GM21515 (cell line): ENCODE data around the gene ZNF175.
"Not testable (repeated sequence)": the region's sequence is repeated elsewhere in the genome, so short reads cannot be mapped to it uniquely, and the experiment has no call there.

Experiments used
- ATAC-seq: cut with Tn5 transposase; IDR thresholded peaks from one replicate; pipeline ENCODE4 v1.9.1; 2021; ENCODE audit not compliant: unreplicated experiment

ZNF175 gene

GRCh38 chr19:51626675-51627074, 55.6 kb downstream of the ZNF175 start:
- no peak for ATAC-seq

DNA sequence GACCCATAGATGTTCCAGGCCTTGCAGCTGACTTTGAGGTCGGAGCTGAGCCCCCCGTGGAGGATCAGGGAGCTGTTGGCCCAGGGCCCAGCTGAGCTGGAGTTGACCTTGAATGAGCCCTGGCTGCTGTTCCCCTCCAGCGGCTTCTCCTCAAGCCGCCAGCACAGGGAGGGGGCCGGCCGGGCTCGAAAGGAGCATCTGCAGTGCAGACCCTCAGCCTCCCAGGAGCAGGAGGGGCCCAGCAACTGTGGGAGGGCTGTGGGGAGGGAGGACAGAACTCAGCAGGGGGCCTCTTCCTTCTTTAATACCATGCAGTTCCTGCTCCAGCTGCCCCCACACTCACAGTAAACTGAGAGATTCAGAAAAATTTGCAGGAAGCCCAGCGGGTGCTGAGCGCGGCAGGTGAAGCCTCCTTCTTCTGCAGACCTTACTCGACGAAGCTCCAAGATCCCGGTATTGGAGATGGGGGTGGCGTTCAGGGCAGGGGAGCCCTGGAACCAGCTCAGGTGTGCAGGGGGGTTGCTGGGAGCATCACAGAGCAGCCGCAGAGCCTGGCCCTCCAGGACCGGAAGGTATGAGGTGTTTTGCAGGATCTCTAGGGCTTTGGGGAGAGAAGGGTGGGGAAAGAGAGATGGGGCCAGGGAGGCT, 56.5 kb downstream of the ZNF175 start:
- ATAC-seq: no peak

- ATAC-seq: no peak
These were observed 57.3 kb downstream of the ZNF175 start for GRCh38 chr19:51628153-51628939.

DNA sequence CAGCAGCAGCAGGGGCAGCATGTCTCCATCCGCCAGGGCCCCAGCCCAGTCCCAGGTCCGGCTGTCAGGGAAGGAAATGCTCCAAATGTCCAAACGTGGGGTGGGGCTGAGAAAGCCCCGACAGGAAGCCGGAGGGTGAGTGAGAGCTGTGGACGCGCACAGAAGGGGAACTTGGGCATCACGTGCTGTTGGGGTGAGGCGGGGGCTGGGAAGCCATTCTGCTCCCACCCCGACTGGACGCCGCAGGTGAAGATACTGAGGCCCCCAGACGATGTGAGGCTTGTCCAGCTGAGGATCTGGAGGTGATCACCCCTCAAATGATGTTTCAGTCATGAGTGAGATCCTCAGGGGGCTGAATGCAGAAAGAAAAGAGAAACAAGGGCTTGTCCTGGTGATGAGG, 59.2 kb downstream of the ZNF175 start, which contains the start of gene SIGLEC5:
TSS of gene SIGLEC5 (minus strand) at position 87 of the 400 bp plus-strand sequence. CDS start at position 21, 66 bp downstream.
- not testable (repeated sequence) for ATAC-seq

- no peak for ATAC-seq
These were observed 61.0 kb downstream of the ZNF175 start for GRCh38 chr19:51632126-51632525.

GRCh38 chr19:51637362-51637978, 66.4 kb downstream of the ZNF175 start:
- ATAC-seq: no peak

DNA sequence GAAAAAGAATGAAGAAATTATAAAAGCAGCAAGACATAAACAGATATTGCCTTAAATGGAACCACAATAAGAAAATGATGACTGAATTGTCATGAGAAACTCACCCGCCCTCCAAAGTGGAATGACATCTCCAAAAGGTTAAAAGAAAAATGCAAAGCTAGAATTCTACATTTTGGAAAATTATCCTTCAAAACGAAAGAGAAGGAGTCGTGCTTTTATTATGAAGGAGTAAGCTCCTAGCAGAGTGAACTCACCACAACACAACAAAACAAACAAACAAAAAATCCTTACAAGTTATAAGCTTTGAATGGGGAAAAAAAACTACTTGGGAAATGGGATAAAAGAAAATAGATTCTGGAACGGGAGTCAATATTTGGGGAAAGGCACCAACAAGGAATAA, 68.8 kb downstream of the ZNF175 start:
- ATAC-seq: no peak

DNA sequence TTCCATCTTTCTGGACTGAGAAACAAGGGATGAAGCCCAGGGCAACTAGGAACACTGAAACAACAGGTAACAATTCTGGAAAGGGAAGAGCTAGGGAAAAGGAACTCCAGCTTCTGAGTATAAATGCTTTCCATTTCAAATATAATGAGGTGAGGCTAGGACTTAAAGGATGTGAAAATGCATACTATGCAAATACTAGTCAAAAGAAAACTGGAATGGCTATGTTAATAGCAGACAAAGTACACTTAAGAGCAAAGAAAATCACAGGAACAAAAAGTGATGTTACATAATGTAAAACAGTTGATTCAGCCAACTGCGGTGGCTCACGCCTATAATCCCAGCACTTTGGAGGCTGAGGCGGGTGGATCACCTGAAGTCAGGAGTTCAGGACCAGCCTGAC, 69.3 kb downstream of the ZNF175 start:
- ATAC-seq: no peak

GRCh38 chr19:51641648-51642047, 70.6 kb downstream of the ZNF175 start:
- ATAC-seq: no peak
